GM13977 (cell line): Measurements from ENCODE around the gene USP53.

ENCODE experiments used
- DNase-seq: peaks from one replicate; pipeline ENCODE4 v3.0.0; 2012; ENCODE audit warnings: low spot score
- CTCF ChIP-seq: IDR thresholded peaks from 2 replicates; pipeline ENCODE4 v1.5.1; 2012; ENCODE audit warnings: mild to moderate bottlenecking, control low read depth; ENCODE audit not compliant: insufficient read depth; ENCODE audit errors: extremely low read depth, missing control alignments
- in situ Hi-C: fragments of 300-500 bp; cut with MboI; formaldehyde crosslinking; loops from one replicate; pipeline ENCODE4 v1.12.0; 2022; ENCODE audit warnings: low sequenced_read_pairs, low pct_unique_long_range_greater_than_20kb, mixed read lengths, inconsistent platforms; ENCODE audit not compliant: unreplicated experiment

The USP53 gene

GRCh38 chr4:119302073-119302832, 89.7 kb downstream of the USP53 start:
- no peak for DNase-seq
- in situ Hi-C loops: loop anchor here (10.0 kb wide), 1 partner anchor 183 kb away; no protein-coding TSS in a partner anchor
- TF ChIP-seq CTCF: no peak

GRCh38 chr4:119303587-119304305, 91.2 kb downstream of the USP53 start:
- in situ Hi-C loops: loop anchor here (10.0 kb wide), 1 partner anchor 181 kb away; no protein-coding TSS in a partner anchor

GRCh38 chr4:119304431-119304830, 91.9 kb downstream of the USP53 start:
- no peak for TF ChIP-seq CTCF
- in situ Hi-C loops: loop anchor here (10.0 kb wide), 1 partner anchor 180 kb away; no protein-coding TSS in a partner anchor
- no peak for DNase-seq

More at GRCh38 chr4:119303587-119304305, 91.2 kb downstream of the USP53 start:
- TF ChIP-seq CTCF: no peak
- no peak for DNase-seq

- no peak for DNase-seq
- in situ Hi-C loops: loop anchor here (10.0 kb wide), 1 partner anchor 177 kb away; no protein-coding TSS in a partner anchor
- no peak for TF ChIP-seq CTCF
Measured at GRCh38 chr4:119307606-119308005, 95.1 kb downstream of the USP53 start.

GRCh38 chr4:119310826-119311225, 98.3 kb downstream of the USP53 start:
- in situ Hi-C loops: no loop called here
- TF ChIP-seq CTCF: no peak
- no peak for DNase-seq

GRCh38 chr4:119313237-119313636, 100.7 kb downstream of the USP53 start:
- no peak for DNase-seq
- in situ Hi-C loops: no loop called here
- TF ChIP-seq CTCF: no peak
